ENCODE measurements around the gene AGAP1.

The AGAP1 gene

DNA sequence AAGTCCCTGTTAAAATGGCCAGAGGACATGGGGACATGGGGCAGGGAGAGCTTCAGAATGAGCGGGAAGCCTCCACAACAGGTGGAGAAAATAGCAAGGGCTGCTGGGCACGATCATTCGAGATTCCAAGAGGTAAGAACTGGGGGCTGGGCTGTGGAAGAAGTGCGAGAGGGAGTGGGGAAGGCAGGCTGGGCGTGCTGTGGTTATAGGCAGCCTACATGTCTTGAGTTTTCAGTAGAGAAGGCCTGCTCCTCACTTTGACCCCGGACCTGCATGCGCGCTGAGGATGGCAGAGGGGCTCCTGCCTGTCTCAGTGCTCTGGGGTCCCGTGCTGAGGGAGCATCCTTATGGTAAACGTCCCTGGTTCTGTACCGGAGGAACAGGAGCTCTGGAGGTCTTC is 115.5 kb downstream of the AGAP1 start:
- no peak for DNase-seq (ENCODE audit: low spot score)

DNA sequence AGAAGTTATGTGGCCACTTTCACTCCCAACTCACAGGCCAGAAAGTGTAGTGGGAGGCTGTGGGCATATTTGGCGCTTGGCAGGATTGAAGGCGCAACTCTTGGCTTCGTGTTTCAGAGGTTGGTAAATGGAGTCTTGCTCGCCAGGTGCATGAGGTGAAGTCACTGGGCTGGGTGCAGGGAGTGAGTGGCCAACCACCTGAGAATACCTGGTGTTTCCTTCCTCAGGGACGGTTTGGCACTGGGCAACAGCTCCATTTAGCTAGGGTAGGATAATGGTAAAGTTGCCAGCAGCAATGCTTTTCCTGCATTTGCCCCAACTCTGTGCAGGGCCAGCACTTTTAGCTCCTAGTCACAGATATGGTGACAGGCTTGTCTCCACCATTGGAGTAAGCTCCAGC is 115.9 kb downstream of the AGAP1 start:
- no peak for DNase-seq (ENCODE audit: low spot score)

DNA sequence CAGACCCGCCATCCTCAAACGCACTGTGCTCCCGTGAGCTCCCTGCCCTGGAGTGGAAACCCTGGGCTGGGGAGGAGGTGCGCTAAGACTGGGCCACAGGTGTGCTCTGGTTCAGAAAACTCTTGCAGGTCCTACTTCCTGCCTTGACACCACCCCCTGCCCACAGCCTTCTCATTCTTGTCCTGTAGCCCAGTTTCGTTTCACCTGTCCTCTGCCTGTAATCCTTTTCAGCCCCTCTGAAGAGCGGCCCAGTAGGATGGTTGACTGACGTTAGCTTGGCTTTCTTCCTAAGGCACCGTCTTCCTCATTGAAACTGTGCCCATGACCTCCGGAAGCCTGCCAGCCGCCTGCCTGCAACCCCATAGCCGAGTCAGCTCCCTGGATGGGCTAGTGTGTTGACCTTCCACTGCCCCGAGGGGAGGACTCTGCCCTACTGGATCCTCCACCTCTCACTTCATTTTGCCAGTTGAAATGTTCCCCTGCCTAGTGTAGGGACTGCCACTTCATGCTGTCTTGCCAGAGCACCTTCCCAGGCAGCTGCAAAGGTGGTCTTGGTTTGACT is 116.9 kb downstream of the AGAP1 start:
- DNase-seq (ENCODE audit: low spot score): no peak

DNA sequence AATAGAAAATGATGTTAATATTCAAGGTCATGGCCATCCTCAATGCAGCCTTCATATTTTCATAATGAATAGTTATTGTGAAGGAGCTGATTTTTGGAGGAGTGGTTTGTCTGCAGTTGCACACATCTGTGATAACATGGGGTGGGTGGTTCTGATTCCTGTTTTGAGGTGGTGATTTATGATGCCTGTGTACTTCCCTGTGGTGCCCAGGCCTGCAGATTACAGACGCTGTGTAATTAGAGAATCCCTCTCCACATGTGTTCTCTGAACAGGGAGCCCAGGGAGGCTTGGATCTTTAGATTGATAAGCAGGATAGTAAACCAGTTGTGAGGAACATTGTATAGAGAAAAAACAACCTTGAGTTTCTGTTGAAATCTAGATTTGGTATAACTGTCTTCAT is 117.5 kb downstream of the AGAP1 start:
- no peak for DNase-seq (ENCODE audit: low spot score)

DNA sequence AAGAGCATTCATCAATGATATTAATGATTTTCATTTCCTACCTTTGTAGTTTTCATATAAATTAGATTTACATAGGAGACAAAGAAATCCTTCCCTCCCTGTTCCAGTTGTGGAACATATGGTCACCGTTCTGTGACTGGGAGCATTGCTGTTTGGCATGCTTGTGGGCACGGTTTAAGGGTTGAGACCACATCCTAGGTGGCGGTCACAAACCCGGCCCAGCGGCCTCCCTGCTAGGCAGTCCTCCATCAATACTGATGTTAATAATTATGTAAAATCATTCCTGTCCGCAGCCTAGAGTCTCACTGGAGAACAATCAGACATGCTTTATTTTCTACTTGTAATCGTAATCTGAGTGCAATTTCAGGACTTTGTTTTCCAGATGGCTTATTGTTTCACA is 117.9 kb downstream of the AGAP1 start:
- DNase-seq (ENCODE audit: low spot score): no peak

GRCh38 chr2:235612181-235612950 is 118.5 kb downstream of the AGAP1 start:
- DNase-seq (ENCODE audit: low spot score): no peak

- no peak for DNase-seq (ENCODE audit: low spot score)
Measured at GRCh38 chr2:235613649-235614048, 119.8 kb downstream of the AGAP1 start.

DNA sequence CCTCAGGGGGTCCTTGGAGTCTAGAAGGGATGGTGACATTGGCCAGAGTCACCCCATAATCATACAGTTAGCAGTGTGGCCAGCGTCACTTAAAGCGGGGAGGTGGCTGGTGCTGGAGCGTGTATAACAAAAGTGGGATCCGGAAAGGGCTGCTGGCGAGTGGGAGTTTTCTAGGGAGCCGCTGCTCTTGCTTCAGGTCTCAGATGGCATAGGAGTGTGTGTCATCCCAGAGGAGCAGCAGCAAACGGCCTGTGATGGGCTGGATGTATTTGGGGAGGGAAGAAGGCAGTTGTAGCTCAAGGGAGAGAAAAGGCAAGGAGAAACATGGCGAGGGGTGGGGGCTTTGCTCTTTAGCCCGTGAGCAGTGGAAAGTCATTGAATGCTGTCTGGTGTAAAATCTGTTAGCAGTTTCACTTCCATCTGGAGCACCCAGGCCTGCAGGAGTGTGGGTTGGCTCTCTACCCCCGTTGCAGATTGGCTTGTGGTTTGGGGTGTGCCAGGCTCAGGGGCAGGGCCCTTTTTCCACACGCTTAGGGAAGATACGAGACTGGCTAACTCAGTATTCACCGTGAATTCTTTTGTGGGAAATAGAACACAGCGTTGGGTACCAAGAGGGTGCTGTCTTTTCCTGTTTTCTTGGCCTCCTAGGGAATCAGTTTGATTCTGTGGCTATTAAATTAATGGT is 120.5 kb downstream of the AGAP1 start:
- no peak for DNase-seq (ENCODE audit: low spot score)

- peak; percentile 6 for DNase-seq (ENCODE audit: low spot score)
Measured at GRCh38 chr2:235614900-235615712, 121.3 kb downstream of the AGAP1 start.

DNA sequence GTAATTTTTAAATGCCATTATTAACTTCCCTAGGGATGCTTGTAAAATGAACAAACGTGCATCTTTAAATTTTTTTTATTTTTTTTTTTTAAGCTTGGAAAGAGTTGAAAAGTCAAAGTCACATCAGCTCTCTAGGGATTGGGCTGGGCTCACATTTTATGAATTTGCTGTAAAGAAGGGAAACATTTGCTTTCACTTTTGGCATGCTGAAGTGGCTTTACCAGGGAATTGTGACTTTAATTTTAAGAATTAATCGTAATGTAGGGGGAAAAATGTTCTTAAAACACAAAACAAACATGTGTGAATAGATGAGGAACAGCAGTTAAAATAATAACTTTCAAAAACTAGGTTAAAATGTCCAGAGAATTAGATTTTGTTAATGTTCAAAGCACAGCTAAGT is 123.0 kb downstream of the AGAP1 start:
- DNase-seq (ENCODE audit: low spot score): no peak

DNA sequence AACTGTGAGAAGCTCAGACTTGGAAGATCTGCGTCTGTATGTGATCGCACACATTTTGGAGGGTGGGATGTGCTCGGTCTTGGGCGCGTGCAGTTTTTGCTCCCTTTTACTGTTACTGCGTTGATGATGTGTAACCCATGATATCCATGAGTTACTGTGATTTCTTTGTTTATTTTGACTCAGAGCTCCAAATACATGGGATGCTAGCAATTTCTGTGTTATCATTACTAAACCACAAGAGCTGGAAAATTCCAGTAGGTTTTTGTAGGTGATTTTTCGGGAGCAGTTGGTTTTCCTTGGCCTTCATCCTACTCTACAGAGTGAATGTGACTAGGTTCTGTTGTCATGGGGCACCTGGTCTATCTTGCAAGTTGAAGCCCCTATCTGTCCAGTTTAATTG is 124.2 kb downstream of the AGAP1 start:
- no peak for DNase-seq (ENCODE audit: low spot score)

GRCh38 chr2:235619544-235619943 is 125.7 kb downstream of the AGAP1 start:
- no peak for DNase-seq (ENCODE audit: low spot score)

DNA sequence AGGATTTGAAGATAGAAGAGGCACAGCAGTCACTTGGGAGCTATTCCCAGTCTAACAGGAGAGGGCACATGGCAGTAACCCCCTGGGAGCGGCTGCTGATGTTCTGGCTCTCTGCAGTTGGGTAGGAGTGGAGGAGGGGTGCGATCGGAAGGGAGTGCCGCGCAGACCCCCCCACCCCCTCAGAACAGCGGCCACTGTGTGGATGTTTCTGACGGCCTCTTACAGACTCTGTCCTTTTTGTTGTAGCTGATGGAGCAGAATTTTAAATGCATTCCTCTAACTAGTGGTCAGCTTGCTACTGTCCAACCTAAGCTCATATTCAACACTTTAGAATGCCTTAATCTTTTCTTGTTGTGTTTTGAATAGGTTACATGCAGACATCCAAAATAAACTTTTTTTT is 127.9 kb downstream of the AGAP1 start:
- no peak for DNase-seq (ENCODE audit: low spot score)

DNA sequence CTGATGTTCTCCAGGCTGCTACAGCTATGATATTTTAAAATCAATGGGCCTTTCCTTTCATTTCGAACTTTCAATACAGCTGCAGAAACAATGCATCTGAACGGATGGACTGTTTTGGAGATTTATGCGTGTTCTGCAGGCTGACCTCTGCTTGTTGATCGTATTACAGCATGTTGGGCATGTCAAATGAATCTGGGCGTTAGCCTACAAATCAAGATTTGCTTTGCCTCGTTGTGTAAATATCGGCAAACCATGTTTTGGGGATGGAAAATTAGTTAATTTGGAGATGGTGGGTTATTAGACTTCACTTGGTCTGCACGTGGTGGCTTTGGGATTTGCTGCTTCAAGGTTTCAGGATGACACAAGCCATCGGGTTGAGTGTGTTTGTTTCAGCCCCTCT is 129.3 kb downstream of the AGAP1 start:
- DNase-seq (ENCODE audit: low spot score): no peak

- no peak for DNase-seq (ENCODE audit: low spot score)
Measured at GRCh38 chr2:235623752-235624151, 129.9 kb downstream of the AGAP1 start.

DNA sequence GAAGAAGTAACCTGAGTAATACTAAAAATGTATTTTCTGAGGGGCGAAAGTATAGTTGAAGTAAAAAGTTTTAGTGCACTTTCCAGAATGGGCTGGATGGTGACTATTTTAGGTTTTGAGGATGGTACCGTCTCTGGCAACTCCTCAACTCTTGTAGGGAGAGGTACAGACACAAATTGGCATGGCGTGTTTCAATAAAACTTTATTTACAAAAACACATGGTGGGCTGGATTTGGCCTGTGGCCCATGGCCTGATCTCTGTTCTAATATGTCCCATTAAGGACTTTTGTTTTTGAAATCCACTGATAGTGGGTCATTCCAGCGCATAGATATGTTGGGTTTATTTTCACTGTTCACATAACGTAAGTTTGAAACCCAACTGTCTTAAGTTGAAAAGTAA is 132.8 kb downstream of the AGAP1 start:
- no peak for DNase-seq (ENCODE audit: low spot score)

GRCh38 chr2:235627682-235628081 is 133.8 kb downstream of the AGAP1 start:
- DNase-seq (ENCODE audit: low spot score): no peak

GRCh38 chr2:235630718-235631296 is 137.0 kb downstream of the AGAP1 start:
- DNase-seq (ENCODE audit: low spot score): no peak

DNA sequence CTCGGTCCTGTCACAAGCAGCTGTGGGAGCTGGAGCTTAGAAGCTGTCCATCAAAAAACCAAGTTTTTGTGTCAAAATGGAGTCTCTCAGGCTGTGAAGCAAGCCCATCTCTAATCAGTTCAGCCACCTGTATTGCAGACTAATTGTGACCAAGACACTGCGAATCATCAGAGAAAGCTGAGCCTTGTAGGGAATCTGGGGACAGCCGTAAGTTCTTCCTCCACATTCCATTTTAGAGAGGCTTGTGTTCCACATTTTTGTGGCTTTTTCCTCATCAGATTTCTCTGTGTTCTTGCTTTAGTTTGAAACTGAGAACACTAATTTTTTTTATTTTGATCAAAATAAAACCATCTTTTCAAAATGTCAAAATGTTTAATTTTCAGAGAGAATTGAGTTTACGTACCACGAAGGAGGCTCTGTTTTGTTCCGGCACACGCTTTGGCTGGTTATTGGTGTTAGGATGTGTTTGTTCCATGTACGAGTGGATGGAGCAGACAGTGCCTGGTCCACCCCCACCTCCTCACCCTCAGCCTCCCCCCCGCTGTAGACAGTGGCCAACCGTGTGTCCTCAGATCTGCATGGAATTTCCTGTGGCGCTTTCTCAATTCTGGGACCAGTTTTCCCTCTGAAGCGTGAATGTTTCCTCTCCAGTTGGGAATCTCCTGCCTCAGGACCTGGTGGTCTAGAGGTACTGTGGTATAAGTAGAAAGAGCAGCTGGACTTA is 140.8 kb downstream of the AGAP1 start:
- no peak for DNase-seq (ENCODE audit: low spot score)

DNA sequence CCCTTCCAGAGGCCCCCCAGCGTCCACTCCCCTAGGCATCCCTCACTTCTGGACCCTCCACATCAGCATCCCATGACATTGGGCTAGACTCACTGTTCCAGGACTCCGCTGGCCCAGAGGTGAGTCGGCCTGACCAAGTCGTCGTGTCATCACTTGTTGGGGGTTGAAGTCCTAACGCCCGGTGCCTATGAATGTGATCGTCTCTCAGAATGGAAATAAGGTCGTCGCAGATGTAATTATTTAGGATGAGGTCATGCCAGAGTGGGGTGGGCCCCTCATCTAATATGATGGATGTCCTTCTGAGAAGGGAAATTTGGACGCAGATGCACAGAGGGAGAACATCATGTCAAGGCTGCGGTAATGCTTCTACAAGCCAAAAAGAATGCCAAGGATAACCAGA is 142.7 kb downstream of the AGAP1 start:
- DNase-seq (ENCODE audit: low spot score): no peak

DNA sequence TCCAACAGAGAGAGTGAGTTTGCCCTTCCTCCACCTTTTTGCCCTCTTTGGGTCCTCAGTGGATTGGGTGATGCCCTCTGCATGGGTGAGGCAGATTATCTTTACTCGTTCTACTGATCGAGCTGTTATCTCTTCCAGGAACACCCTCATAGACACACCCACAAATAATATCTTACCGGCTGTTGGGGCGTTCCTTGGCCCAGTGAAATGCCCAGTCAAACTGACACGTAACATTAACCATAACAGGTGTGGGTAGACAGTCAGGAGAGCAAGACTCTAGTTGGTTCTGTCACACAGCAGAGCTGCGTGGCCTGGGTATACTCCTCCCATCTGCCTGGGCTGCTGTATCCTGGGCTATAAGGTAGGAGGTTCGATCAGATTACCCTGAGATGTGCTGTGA is 144.1 kb downstream of the AGAP1 start:
- no peak for DNase-seq (ENCODE audit: low spot score)
